ENCODE data around the gene EDNRB.
A peak's percentile ranks its signal among the peaks of the same experiment; 100 is the strongest.

Gene EDNRB

GRCh38 chr13:77928909-77929308, 10.3 kb upstream of the EDNRB start:
- peak; percentile 35 for DNase-seq (ENCODE audit: low read depth)
- no peak for TF ChIP-seq CTCF (IDR thresholded peaks at IDR 0.05; ENCODE audit: insufficient read depth, low read depth, low read length, missing control alignments)
- no peak overlapping the region for H3K4me3 ChIP-seq (ENCODE audit: low read length)

- TF ChIP-seq CTCF (IDR thresholded peaks at IDR 0.05; ENCODE audit: insufficient read depth, low read depth, low read length, missing control alignments), result no peak
- H3K4me3 ChIP-seq (ENCODE audit: low read length), result no peak overlapping the region
- no peak for DNase-seq (ENCODE audit: low read depth)
Observed at GRCh38 chr13:77925616-77926015, 7.0 kb upstream of the EDNRB start.

GRCh38 chr13:77919921-77920294, 1.3 kb upstream of the EDNRB start:
- H3K4me3 ChIP-seq (ENCODE audit: low read length), result no peak overlapping the region
- TF ChIP-seq CTCF (IDR thresholded peaks at IDR 0.05; ENCODE audit: insufficient read depth, low read depth, low read length, missing control alignments), result no peak
- DNase-seq (ENCODE audit: low read depth), result no peak

- DNase-seq (ENCODE audit: low read depth), result peak; percentile 10
- TF ChIP-seq CTCF (IDR thresholded peaks at IDR 0.05; ENCODE audit: insufficient read depth, low read depth, low read length, missing control alignments), result no peak
- no peak overlapping the region for H3K4me3 ChIP-seq (ENCODE audit: low read length)
Observed at GRCh38 chr13:77919246-77919920, 752 bp upstream of the EDNRB start.

DNA sequence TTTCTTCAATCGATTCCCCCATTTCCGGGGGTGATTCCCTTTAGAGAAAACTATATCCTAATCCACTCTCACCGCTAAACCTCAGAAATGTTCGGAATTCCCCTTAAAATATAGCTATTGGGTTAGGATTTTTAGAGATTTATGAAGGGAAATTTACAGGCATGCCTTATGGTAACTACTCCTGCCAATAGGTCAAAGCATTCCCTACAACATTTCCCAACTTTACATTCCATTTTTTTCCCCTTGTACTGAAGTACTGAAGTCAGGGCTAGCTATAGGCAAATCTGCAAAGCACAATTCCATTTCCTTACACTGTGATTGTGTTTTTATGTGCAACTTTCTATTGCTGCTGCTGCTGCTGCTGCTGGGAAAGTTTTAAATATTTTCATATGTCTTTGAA, 2.1 kb downstream of the EDNRB start:
- TF ChIP-seq CTCF (IDR thresholded peaks at IDR 0.05; ENCODE audit: insufficient read depth, low read depth, low read length, missing control alignments), result no peak
- DNase-seq (ENCODE audit: low read depth), result no peak
- no peak overlapping the region for H3K4me3 ChIP-seq (ENCODE audit: low read length)

DNA sequence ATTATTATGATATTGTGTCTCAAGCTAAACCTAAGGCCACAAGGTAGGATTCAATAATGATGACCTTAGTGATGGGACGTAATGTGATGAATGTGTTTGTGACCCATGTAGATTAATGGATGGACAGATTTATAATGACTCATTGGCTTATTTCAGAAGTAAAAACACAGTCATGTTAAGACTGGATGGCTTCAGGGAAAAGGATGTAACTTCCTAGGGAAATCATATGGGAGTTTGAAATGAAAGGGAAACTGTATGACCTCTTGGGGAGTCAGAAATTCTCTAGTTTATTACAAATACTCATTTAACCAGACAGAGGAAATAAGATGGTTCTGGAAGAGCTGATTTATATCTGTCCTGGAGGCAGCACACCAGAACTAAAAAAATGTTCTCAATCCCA, 2.9 kb downstream of the EDNRB start:
- TF ChIP-seq CTCF (IDR thresholded peaks at IDR 0.05; ENCODE audit: insufficient read depth, low read depth, low read length, missing control alignments), result no peak

DNA sequence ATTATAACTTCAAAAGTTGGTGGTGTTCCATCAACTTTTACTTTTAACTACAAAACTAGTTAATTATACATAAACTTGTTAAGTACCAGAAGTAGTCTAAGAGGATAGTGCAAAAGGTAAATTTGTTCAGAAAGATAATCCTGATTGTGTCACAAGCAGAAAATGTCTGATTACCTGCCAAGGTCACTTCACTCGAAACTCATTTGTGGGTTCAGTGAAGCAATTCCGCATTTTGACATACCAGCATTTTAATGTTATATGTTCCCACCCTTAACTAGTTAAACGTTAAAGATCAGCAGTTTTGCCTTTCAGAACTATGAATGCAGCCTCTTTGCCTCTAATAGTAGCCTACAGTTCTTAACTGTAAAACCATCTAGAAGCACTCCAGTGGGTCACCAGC, 5.6 kb downstream of the EDNRB start:
- no peak for TF ChIP-seq CTCF (IDR thresholded peaks at IDR 0.05; ENCODE audit: insufficient read depth, low read depth, low read length, missing control alignments)
- no peak overlapping the region for H3K4me3 ChIP-seq (ENCODE audit: low read length)
- no peak for DNase-seq (ENCODE audit: low read depth)

More for the DNA sequence above, 2.9 kb downstream of the EDNRB start:
- H3K4me3 ChIP-seq (ENCODE audit: low read length), result no peak overlapping the region
- DNase-seq (ENCODE audit: low read depth), result no peak

All from epithelial cell of esophagus (primary cell).